AG09319 (cell line): ENCODE data around the gene NUBPL.
"Not testable (repeated sequence)": the region's sequence is repeated elsewhere in the genome, so short reads cannot be mapped to it uniquely, and the experiment has no call there.

Experiments
- DNase-seq: peaks from one replicate; pipeline ENCODE4 v3.0.0-alpha.2; 2010; ENCODE audit warnings: low read depth; ENCODE audit errors: extremely low read depth
- TF ChIP-seq, protein P1 (sequence below): IDR thresholded peaks from 2 replicates; pipeline ENCODE4 v1.5.1; 2011; ENCODE audit warnings: low read depth, mild to moderate bottlenecking, inconsistent platforms, low read length, moderate library complexity

Gene NUBPL

DNA sequence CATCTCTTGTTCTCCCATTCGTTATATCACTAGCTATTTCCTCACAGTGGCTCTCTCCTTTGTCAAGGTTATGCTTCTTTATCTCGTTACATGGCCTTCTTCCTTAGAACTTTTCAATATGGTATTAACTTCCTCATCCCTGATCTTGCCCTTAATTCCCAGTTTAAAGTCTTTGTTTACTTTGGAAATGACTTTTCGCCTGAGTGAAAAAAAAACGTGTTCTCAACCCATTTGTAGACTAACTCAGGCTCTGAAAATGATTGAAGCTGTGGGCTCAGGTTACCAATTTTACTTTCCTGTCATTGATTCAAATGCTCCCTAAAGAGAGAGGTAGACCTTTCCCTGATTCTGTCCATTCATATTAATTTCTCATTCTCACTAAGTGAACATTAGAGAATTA is 135.2 kb downstream of the NUBPL start:
- TF ChIP-seq, protein P1, sequence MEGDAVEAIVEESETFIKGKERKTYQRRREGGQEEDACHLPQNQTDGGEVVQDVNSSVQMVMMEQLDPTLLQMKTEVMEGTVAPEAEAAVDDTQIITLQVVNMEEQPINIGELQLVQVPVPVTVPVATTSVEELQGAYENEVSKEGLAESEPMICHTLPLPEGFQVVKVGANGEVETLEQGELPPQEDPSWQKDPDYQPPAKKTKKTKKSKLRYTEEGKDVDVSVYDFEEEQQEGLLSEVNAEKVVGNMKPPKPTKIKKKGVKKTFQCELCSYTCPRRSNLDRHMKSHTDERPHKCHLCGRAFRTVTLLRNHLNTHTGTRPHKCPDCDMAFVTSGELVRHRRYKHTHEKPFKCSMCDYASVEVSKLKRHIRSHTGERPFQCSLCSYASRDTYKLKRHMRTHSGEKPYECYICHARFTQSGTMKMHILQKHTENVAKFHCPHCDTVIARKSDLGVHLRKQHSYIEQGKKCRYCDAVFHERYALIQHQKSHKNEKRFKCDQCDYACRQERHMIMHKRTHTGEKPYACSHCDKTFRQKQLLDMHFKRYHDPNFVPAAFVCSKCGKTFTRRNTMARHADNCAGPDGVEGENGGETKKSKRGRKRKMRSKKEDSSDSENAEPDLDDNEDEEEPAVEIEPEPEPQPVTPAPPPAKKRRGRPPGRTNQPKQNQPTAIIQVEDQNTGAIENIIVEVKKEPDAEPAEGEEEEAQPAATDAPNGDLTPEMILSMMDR: no peak

DNA sequence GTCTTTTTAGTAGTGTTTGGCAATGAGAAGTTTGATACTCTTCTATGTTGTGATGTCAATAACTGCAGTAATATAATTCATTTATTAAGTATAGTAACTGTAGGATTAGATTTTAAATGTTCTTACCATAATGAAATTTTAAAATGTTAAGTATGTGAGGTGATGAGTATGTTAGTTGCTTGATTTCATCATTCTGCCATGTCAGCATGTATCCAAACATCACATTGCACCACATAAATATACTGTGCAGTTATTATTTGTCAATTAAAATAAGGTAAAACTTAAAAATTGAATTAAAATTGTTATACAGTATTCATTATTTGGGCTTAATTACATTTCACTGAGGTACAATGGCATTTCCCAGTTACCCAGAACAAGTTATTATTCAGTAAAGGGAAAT is 138.6 kb downstream of the NUBPL start:
- no peak for DNase-seq
- TF ChIP-seq, protein P1: no peak

More for the DNA sequence above, 135.2 kb downstream of the NUBPL start:
- DNase-seq: no peak

DNA sequence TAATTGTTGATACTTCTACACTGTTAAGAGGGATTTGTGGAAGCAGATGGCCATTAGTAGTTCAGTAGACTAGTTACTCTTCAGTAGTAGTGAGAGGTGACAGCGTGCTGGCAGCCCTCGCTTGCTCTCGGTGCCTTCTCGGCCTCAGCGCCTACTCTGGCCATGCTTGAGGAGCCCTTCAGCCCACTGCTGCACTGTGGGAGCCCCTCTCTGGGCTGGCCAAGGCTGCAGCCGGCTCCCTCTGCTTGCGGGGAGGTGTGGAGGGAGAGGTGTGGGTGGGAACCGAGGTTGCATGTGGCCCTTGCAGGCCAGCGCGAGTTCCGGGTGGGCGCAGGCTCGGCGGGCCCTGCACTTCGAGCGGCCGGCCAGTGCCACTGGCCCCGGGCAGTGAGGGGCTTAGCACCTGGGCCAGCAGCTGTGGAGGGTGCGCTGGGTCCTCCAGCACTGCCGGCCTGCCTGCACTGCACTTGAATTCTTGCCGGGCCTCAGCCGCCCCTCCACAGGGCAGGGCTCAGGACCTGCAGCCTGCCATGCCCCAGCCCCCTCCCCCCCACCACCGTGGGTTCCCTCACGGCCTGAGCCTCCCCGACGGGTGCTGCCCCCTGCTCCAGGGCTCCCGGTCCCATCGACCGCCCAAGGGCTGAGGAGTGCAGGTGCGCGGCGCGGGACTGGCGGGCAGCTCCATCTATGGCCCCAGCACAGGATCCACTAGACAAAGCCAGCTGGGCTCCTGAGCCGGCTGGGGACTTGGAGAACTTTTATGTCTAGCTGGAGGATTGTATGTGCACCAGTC is 139.3 kb downstream of the NUBPL start:
- TF ChIP-seq, protein P1: no peak
- DNase-seq: no peak

DNA sequence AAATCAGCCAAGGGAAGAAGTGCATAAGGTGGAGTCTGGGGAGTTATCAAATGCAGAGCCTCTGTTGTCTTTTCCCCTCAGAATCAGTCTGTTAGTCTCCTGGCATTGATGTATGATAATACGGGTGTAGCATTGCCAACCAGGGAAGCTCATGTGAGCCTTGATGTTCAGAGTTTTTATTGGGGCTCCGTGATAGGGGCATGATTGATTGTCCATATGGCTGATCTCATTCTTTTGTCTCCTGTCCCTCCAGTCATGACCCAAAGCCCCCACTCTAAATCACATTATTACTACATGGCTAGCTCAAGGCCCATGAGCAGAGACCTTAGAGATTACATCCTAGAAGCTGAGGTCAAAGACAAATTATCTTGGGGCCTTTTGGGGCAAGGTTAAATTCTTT is 140.9 kb downstream of the NUBPL start:
- no peak for DNase-seq

DNA sequence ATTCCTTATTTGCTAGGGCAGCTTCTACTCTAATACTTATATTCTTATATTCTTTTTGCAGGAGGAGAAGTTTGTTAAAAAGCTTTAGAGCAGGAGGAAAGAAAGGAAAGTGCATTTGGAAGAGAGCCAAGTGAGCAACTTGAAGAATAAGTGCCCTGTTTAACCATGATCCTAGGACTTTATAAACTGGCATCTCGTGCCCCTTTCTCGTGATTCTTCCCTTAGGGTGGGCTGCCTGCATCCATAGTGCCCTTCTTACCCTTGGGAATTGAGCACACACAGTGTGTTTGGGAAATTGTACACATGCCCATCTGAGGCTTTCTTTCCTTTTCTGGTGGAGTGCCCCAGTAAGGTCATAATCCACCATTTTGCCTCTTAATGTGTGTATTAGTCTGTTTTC is 141.9 kb downstream of the NUBPL start:
- TF ChIP-seq, protein P1: no peak
- DNase-seq: no peak

More for the DNA sequence above, 140.9 kb downstream of the NUBPL start:
- TF ChIP-seq, protein P1: no peak

DNA sequence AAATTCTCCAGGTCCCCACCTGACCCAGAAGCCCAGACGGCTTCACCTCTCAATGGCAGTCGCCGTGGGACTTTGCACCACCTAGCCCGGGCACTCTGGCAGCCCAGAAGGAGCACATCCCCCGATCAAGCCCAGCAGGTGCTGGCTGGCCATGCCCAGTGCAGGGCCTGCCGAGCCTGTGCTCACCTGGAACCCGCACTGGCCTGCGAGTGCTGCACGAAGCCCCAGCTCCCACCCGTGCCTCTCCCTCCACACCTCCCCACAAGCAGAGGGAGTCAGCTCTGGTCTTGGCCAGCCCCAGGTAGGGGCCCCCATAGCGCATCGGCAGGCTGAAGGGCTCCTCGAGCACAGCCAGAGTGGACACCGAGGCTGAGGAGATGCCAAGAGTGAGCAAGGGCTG is 144.5 kb downstream of the NUBPL start:
- no peak for DNase-seq
- TF ChIP-seq, protein P1: no peak

DNA sequence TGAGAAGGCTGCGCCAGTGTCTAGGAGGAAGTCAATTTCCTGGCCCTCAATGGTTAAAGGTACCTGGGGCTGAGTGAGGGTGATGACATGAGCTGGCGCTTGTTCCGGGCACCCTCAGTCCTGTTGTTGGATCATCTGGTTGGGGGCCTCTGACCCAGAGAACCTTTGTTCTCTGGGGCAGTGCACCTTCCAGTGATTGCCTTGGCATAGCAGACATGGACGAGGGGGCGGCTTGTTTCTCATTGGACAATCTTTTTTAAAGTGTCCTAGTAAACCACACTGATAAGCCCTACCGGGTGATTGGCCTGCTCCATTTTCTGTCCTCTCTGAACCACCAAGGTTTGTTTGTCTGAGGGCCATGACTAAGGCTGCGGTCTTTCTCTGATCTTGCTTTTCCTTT is 147.5 kb downstream of the NUBPL start:
- not testable (repeated sequence) for DNase-seq
